ENCODE measurements around the gene CACNG3.
"Not testable (repeated sequence)": the region's sequence is repeated elsewhere in the genome, so short reads cannot be mapped to it uniquely, and the experiment has no call there.

CACNG3 gene

GRCh38 chr16:24218299-24218698 lies 37.8 kb upstream of the CACNG3 start:
- TF ChIP-seq, protein P1, sequence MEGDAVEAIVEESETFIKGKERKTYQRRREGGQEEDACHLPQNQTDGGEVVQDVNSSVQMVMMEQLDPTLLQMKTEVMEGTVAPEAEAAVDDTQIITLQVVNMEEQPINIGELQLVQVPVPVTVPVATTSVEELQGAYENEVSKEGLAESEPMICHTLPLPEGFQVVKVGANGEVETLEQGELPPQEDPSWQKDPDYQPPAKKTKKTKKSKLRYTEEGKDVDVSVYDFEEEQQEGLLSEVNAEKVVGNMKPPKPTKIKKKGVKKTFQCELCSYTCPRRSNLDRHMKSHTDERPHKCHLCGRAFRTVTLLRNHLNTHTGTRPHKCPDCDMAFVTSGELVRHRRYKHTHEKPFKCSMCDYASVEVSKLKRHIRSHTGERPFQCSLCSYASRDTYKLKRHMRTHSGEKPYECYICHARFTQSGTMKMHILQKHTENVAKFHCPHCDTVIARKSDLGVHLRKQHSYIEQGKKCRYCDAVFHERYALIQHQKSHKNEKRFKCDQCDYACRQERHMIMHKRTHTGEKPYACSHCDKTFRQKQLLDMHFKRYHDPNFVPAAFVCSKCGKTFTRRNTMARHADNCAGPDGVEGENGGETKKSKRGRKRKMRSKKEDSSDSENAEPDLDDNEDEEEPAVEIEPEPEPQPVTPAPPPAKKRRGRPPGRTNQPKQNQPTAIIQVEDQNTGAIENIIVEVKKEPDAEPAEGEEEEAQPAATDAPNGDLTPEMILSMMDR (IDR thresholded peaks at IDR 0.05; ENCODE audit: control insufficient read depth, extremely low read depth, insufficient read depth): no peak
- H3K4me3 ChIP-seq (ENCODE audit: low read depth, low read length): no peak overlapping the region
- no peak for DNase-seq (ENCODE audit: low read depth)

DNA sequence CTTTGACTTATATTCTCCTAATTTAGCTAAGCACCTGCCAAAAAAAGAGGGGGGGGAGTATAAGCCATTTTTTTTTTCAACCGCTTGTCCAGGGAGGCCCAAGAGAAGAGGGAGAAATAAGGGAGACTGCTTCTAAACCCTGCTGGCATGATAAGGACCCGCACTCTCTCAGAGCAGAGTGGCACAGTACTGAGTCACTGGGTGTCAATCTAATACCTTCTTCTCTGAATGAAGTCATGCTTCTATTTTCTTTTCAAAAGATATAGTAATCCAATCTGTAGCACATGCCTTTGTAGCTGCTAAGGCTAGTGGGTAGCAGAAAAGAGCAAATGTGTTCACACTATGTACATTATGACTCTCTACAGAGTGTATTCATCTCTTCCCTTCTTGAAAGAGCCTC lies 34.9 kb upstream of the CACNG3 start:
- no peak for DNase-seq (ENCODE audit: low read depth)
- TF ChIP-seq, protein P1 (IDR thresholded peaks at IDR 0.05; ENCODE audit: control insufficient read depth, extremely low read depth, insufficient read depth): no peak
- H3K4me3 ChIP-seq (ENCODE audit: low read depth, low read length): no peak overlapping the region

DNA sequence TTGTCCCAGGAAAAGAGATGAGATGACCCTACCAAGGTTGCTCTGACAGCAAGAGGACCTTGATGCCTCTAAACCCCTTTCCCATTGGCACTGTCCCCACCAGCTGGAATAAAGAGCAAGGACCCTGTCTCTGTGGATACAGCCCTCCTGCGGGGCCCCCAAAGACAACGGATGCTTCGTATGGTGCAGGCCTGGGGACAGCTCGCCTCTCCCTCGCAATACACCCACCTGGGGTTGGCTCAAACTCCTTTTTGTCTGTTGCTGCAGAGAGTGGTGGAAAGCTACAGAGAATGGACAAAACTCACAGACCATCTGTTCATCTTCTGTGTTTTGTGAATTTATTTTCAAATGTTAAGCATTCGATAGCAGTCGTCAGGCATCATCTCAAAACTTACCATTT lies 27.6 kb upstream of the CACNG3 start:
- DNase-seq (ENCODE audit: low read depth): no peak
- TF ChIP-seq, protein P1 (IDR thresholded peaks at IDR 0.05; ENCODE audit: control insufficient read depth, extremely low read depth, insufficient read depth): no peak
- H3K4me3 ChIP-seq (ENCODE audit: low read depth, low read length): no peak overlapping the region

DNA sequence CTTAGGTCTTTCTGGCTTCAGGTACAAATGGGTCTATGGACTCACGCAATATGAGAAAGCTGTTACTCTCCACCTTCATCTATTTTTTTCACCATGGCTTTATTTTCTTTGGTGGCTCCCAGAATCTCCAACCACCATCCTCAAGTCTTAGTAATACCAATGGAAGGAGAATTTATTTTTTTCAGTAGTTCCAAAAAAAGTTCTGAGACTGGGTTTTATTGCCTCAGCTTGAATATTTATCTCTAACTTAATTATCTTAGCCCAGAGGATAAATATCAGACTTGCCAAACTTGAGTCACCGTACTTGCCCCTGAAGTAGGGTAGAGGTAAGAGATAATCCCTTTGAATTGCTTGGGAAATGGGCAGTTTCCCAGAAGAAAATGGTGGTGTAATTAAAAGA lies 23.2 kb upstream of the CACNG3 start:
- H3K4me3 ChIP-seq (ENCODE audit: low read depth, low read length): no peak overlapping the region
- TF ChIP-seq, protein P1 (IDR thresholded peaks at IDR 0.05; ENCODE audit: control insufficient read depth, extremely low read depth, insufficient read depth): no peak
- no peak for DNase-seq (ENCODE audit: low read depth)

- no peak for DNase-seq (ENCODE audit: low read depth)
- TF ChIP-seq, protein P1 (IDR thresholded peaks at IDR 0.05; ENCODE audit: control insufficient read depth, extremely low read depth, insufficient read depth): no peak
- H3K4me3 ChIP-seq (ENCODE audit: low read depth, low read length): no peak overlapping the region
Measured at GRCh38 chr16:24234737-24235136, 21.4 kb upstream of the CACNG3 start.

DNA sequence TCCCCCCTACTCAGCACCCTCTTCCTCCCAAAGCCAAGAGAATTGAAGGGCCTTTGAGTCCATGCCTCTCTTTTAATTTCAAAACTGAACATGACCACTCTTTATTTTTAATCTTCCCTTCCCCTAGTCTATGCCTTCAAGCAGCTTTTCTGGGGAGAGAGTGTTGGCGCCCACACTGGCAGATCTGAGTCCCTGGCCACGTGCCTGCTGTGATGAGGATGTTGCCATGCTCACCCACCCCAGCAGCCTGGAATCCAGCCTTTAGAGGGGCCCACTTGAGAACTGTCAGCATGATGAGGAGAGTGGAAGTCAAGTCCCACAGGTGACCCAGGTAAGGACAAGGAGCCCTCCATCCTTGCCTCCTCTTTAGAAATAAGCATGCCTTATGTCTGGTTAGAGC lies 20.3 kb upstream of the CACNG3 start:
- no peak for DNase-seq (ENCODE audit: low read depth)
- no peak overlapping the region for H3K4me3 ChIP-seq (ENCODE audit: low read depth, low read length)
- TF ChIP-seq, protein P1 (IDR thresholded peaks at IDR 0.05; ENCODE audit: control insufficient read depth, extremely low read depth, insufficient read depth): no peak

DNA sequence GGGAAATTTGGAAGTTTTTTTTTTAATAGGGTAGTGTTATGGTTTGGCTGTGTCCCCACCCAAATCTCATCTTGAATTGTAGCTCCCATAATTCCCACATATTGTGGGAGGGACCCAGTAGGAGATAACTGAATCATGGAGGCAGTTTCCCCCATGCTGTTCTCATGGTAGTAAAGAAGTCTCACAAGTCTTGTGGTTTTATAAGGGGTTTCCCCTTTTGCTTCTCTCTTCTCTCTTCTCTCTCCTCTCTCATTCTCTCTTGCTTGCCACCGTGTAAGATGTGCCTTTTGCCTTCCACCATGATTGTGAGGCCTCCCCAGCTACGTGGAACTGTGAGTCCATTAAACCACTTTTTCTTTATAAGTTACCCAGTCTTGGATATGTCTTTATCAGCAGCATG lies 17.3 kb upstream of the CACNG3 start:
- not testable (repeated sequence) for H3K4me3 ChIP-seq (ENCODE audit: low read depth, low read length); DNase-seq (ENCODE audit: low read depth)
